GM12873 (cell line): ENCODE results near the gene CDH4.

Source experiments
- CTCF ChIP-seq: IDR thresholded peaks from 2 replicates; pipeline ENCODE4 v1.5.1; 2012; ENCODE audit warnings: low read depth, mild to moderate bottlenecking, moderate library complexity, low read length, control low read depth; ENCODE audit not compliant: insufficient read depth; ENCODE audit errors: missing control alignments

The CDH4 gene

GRCh38 chr20:61514805-61515505, 262.9 kb downstream of the CDH4 start:
- no peak for TF ChIP-seq CTCF

- TF ChIP-seq CTCF: no peak
Measured at GRCh38 chr20:61515922-61516321, 263.9 kb downstream of the CDH4 start.

GRCh38 chr20:61516346-61517208, 264.5 kb downstream of the CDH4 start:
- TF ChIP-seq CTCF: no peak

- TF ChIP-seq CTCF: no peak
Measured at GRCh38 chr20:61517419-61517818, 265.4 kb downstream of the CDH4 start.

GRCh38 chr20:61518424-61518951, 266.4 kb downstream of the CDH4 start:
- TF ChIP-seq CTCF: no peak

- TF ChIP-seq CTCF: no peak
Measured at GRCh38 chr20:61519488-61519887, 267.4 kb downstream of the CDH4 start.

- no peak for TF ChIP-seq CTCF
Measured at GRCh38 chr20:61520076-61520892, 268.2 kb downstream of the CDH4 start.
